Erythroblast (primary cell): Measurements from ENCODE around the gene MAG.
A peak's percentile ranks its signal among the peaks of the same experiment; 100 is the strongest.

Experiments used
- DNase-seq, 2 experiments: peaks; one replicate each; lab custom pipeline; 2025; lab: John Stamatoyannopoulos, UW
- GATA1 ChIP-seq: IDR thresholded peaks from 2 replicates; pipeline ENCODE4 v1.6.1; 2011; ENCODE audit warnings: low read depth, mild to moderate bottlenecking, control low read depth, low read length, moderate library complexity
- POLR2A ChIP-seq: IDR thresholded peaks from 2 replicates; pipeline ENCODE4 v1.6.1; 2011; ENCODE audit warnings: mild to moderate bottlenecking, low read length

The MAG gene

DNA sequence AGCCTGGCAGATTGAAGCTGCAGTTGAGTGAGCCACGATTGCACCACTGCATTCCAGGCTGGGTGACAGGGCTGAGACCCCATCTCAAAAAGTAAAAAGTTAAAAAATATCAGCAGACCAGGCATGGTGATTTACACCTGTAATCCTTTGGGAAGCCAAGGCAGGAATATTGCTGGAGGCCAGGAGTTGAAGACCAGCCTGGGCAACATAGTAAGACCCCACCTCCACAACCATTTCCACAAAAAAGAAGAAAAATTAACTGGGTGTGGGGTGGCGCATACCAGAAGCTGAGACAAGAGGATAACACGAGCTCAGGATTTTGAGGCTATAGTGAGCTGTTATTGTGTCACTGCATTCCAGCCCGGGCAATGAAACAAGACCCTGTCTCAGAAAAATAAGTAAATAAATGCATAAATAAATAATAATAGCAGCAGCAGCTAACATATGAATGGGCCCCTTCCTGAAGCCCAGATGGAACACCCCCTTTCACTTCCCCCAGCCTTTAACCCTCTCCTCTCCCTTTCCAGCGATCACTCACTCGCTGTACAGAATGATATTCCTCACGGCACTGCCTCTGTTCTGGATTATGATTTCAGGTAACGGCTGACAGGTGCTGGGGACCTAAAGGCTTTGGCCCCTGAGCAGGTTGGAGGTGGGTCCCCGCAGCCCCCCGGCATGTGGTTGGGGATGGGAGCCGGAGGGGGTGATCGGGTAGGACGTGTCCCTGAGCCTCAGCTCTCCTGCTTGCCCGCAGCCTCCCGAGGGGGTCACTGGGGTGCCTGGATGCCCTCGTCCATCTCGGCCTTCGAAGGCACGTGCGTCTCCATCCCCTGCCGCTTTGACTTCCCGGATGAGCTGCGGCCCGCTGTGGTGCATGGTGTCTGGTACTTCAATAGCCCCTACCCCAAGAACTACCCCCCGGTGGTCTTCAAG is 3.2 kb downstream of the MAG start:
- no peak for DNase-seq
- no peak for TF ChIP-seq POLR2A
- no peak for TF ChIP-seq GATA1

DNA sequence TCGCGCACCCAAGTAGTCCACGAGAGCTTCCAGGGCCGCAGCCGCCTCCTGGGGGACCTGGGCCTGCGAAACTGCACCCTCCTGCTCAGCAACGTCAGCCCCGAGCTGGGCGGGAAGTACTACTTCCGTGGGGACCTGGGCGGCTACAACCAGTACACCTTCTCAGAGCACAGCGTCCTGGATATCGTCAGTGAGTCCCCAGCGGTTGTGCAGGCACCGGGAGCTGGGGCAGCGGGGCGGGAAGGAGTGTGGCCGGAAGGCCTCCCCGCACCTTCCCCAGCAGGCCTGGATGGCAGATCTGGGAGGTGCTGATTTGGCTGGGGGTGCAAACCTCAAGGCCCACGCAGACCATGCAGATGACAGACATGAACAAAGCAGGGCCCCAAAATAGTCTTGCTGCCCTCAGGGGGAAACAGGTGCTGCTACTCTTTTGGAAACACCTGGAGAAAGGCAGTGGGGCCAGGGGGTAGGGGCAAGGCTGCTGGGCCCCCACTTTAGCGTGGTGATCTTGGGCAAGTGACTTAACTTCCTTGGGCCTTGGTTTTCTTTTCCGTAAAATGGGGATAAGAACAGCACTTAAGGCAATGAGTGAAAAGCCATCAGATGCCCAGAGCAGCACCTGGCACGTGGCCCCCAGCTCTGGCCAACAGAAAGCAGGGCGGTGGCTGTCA is 4.0 kb downstream of the MAG start:
- DNase-seq: no peak
- no peak for TF ChIP-seq GATA1

DNA sequence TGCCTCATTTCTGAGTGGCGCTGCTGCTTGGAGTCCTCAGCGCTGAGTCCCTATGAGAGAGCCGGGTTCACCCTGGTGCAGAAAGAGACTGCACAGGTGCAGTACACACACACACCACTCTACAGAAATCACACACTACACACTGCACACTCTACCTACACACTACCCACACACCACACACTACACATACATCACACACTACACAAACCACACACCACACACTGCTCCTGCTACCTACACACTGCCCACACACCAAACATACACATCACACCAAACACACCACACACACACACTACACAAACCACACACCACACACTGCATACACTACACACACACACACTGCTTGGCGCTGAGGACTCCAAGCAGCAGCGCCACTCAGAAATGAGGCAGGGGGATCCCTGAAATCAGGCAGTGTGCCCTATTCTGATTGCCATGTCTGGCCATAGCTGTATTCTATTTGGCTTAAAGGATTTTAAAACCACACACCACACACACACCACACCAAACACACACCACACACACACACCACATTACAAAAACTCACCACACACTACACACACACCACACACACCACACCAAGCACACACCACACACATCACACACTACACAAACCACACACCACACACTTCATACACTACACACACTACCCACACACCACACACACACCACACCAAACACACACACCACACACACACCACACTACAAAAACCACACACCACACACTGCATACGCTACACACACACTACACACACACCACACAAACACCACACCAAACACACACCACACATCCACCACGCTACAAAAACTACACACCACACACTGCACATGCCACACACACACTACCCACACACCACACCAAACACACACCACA is 4.9 kb downstream of the MAG start:
- peak in 1 of 2 experiments; percentile 47 for DNase-seq
- no peak for TF ChIP-seq POLR2A

DNA sequence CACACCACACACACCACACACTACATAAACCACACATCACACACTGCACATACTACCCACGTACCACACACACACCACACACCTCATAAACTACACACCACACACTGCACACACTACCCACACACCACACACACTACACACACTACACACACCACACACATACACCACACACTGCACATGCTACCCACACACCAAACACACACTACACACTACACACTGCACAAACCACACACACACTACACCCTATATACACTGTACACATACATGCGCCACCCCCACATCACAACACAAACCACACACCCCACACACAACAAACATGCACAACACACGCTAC is 5.5 kb downstream of the MAG start:
- TF ChIP-seq GATA1 (no peak), POLR2A (no peak)
- no peak for DNase-seq

DNA sequence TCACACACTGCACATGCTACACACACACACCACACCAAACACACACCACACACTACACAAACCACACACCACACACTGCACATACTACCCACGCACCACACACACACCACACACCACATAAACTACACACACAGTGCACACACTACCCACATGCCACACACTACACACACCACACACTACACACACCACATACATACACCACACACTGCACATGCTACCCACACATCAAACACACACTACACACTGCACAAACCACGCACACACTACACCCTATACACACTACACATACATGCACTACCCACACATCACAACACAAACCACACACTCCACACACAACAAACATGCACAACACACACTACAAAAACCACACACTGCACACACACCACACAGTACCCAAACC is 6.0 kb downstream of the MAG start:
- no peak for DNase-seq

DNA sequence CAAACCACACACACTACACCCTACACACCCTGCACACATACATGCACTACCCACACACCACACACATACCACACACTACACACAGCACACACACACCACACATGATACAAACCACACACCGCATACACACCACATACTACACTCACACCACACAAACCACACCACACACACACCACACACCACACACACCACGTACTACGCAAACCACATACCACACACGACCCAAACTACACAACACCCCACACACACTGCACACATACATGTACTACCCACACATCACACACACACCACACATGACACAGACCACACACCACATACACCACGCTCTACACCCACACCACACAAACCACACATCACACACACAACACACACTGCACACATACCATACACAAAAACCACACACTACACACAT is 6.6 kb downstream of the MAG start:
- no peak for DNase-seq
- TF ChIP-seq POLR2A: no peak
- no peak for TF ChIP-seq GATA1

More for the DNA sequence above, 6.0 kb downstream of the MAG start:
- TF ChIP-seq GATA1: no peak
- no peak for TF ChIP-seq POLR2A

DNA sequence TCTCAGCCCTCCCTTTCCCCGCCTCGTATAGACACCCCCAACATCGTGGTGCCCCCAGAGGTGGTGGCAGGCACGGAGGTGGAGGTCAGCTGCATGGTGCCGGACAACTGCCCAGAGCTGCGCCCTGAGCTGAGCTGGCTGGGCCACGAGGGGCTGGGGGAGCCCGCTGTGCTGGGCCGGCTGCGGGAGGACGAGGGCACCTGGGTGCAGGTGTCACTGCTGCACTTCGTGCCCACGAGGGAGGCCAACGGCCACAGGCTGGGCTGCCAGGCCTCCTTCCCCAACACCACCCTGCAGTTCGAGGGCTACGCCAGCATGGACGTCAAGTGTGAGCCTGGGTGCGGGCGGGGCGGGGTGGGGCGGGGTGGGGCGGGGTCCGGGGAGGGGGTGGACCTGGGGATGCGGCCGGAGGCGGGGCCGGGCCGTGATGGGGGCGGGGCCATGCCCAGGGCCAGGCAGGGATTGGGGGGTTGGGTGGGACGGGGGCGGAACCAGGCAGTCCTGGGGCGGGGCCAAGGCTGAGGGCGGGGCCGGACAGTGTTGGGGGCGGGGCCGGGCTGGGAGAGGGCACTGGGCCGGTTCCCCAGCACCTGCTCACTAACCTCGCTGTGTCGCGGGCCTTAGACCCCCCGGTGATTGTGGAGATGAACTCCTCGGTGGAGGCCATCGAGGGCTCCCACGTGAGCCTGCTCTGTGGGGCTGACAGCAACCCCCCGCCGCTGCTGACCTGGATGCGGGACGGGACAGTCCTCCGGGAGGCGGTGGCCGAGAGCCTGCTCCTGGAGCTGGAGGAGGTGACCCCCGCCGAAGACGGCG is 7.8 kb downstream of the MAG start:
- DNase-seq: peak in 1 of 2 experiments; percentile 30
- TF ChIP-seq POLR2A: no peak
- TF ChIP-seq GATA1: no peak

DNA sequence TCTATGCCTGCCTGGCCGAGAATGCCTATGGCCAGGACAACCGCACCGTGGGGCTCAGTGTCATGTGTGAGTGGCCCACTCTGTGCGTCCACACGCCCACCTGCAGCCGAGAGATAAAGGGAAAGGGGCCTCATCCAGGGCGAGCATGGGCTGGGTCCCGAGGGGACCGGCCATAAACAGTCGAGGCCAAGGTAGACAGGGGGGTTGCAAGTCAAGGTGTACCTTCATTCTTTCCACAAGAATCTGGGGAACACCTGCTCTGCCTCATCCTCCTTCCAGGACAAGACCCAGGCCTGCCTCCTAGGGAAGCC is 8.3 kb downstream of the MAG start:
- no peak for DNase-seq
- TF ChIP-seq POLR2A: no peak
- no peak for TF ChIP-seq GATA1

DNA sequence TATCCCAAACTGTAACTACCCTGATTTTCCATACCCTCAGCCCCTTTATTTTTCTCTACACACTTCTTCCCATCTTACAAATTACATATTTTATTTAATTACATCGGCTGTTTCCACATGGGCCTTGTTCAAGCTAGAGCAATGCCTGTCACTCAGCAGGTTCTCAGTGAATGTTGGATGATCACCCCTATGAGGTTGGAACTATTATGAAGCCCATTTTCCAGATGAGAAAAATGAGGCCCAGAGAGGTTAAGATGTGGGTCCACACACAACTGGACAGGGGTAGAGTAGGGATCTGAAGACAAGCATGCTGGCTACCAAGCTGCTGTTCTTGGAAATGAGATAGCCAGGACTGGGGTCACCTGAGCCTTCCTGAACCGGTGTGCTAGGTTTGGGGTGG is 10.0 kb downstream of the MAG start:
- no peak for TF ChIP-seq POLR2A
- no peak for TF ChIP-seq GATA1
- DNase-seq: no peak

DNA sequence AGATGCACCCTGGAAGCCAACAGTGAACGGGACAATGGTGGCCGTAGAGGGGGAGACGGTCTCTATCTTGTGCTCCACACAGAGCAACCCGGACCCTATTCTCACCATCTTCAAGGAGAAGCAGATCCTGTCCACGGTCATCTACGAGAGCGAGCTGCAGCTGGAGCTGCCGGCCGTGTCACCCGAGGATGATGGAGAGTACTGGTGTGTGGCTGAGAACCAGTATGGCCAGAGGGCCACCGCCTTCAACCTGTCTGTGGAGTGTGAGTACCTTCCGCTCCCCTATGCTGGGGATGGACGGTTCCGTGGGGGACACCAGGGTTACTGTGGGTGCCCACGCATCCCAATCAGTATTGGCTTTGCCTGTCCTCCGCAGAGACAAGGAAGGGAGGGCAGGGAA is 10.5 kb downstream of the MAG start:
- no peak for TF ChIP-seq GATA1
- no peak for TF ChIP-seq POLR2A

DNA sequence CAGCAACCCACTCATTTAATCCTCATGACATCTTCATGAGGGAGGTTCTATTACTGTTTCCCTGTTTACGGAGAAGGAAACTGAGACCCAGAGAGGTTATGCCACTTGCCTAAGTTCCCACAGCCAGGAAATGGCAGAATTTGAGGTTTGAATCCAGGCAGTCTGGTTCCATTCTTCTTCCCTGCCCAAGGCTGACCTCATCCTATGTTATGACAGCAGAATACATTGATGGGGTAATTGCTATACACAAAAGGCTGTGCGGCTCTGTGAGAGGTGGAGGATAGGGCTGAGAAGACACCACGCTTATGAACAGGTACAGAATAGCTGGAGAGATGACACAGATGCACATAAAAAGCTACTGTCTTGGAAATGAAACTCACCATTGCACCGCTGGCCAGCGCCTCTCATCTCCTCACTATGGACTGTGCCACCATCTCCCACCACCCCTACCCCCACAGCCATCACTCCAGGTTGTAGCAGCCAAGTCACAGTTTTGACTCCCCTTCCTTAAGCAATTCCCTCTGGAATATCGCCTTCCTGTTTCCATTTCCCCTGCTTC is 11.5 kb downstream of the MAG start:
- TF ChIP-seq POLR2A: no peak
- TF ChIP-seq GATA1: no peak
- no peak for DNase-seq

More for the DNA sequence above, 10.5 kb downstream of the MAG start:
- DNase-seq: no peak

DNA sequence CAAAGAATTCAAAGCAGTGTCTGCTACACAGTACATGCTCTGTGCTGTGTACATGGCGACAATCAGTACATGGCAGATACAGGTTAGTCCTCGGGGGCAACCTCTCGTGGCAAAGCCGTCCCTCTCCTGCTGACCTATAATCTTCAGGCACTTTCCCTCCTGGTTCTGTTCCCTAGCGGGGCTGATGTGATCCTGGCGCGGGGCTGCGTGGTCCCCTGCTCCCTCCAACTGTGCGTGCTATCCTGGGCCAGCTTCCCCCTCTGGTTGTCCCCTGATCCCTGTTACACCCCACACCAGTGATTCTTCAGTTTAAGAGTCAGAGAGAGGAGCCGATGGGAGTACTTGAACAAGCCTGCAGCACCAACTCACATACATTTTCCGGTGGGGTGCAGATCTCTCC is 12.1 kb downstream of the MAG start:
- TF ChIP-seq GATA1 (no peak), POLR2A (no peak)
- DNase-seq: no peak

DNA sequence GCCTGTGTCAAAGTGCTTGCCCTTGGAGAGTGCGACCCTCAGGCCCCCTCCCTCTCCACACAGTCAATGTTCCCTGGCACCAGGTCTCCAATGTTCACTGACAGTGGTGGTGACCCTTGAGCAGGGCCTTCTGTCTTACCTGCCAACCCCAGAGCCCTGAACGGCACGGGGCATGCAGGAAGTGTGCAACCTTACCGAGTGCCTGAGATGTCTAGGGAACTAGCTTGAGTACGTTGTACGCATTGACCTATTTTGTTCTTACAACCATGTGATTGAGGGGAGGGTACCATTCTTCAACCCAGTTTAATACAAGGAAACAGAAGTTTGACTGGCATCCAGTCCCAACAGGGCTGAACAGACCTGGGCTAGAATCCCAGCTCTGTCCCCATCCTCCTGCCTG is 13.2 kb downstream of the MAG start:
- TF ChIP-seq GATA1 (no peak), POLR2A (no peak)
- DNase-seq: no peak
